Sigmoid colon (tissue), 4 donors: ENCODE measurements around the gene CA9.

ENCODE experiments used
- CTCF ChIP-seq, 4 experiments: fragments of 450-650 bp in 3 of 4; fragments of 200-600 bp in 1 of 4; IDR thresholded peaks; one replicate each; pipeline ENCODE4 v1.5.1; 2016 to 2019; ENCODE audit warnings: antibody characterized with exemption in 4 of 4, mild to moderate bottlenecking in 3 of 4, moderate library complexity in 2 of 4
- POLR2AphosphoS5 ChIP-seq, 4 donors: sonication (generic); formaldehyde crosslinking; IDR thresholded peaks; one replicate each; pipeline ENCODE4 v1.6.1; 2017; ENCODE audit warnings: antibody characterized with exemption in 4 of 4

DNA sequence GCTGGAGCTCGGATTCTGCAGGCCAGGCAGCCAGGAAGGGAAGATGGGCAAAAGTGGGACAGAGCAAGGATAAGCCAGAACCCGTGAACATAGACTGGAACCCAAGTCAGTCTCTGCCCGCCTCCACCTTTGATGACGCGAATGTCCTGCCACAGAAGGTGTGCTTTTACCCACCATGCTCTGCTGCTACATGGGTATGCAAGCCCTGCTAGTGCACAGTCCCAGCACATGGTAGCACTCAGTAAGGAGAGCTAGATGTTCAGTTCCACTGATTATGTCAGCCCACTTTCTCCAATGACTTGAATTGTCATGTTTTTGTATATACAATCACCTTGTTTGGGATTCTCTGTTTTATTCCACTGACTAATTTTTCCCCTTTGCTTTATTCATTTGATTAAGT, 44.1 kb upstream of the CA9 start:
- TF ChIP-seq CTCF (IDR thresholded peaks at IDR 0.05) (no peak), POLR2AphosphoS5 (IDR thresholded peaks at IDR 0.05) (no peak)
